ENCODE data around the gene PLXNA2.

DNA sequence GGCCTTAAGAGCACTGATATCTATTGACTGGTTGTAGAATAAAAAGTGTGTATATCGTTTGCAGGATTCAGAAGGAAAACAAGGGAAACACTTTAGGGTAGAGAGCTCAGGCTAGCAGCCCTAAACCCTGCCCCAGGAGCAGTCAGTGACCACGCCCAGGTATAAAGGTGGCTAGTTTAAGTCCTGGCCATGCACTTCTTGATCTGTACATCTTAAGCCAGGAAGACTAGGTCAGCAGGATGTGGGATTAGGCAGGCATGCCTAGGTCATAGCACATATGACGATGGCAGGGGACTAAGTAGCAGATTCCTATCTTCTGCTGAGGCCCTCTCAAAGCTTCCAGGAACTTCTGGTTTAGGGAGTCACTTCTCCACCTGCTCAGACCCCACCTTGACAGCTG, 175.3 kb downstream of the PLXNA2 start:
- TF ChIP-seq, protein P1, sequence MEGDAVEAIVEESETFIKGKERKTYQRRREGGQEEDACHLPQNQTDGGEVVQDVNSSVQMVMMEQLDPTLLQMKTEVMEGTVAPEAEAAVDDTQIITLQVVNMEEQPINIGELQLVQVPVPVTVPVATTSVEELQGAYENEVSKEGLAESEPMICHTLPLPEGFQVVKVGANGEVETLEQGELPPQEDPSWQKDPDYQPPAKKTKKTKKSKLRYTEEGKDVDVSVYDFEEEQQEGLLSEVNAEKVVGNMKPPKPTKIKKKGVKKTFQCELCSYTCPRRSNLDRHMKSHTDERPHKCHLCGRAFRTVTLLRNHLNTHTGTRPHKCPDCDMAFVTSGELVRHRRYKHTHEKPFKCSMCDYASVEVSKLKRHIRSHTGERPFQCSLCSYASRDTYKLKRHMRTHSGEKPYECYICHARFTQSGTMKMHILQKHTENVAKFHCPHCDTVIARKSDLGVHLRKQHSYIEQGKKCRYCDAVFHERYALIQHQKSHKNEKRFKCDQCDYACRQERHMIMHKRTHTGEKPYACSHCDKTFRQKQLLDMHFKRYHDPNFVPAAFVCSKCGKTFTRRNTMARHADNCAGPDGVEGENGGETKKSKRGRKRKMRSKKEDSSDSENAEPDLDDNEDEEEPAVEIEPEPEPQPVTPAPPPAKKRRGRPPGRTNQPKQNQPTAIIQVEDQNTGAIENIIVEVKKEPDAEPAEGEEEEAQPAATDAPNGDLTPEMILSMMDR (IDR thresholded peaks at IDR 0.05): no peak
- TF ChIP-seq POLR2A (IDR thresholded peaks at IDR 0.05): no peak
